Muscle of back (tissue), 11 donors: ENCODE data around the gene ADPRH. TPM values are rescaled to one million over a fixed set of nuclear protein-coding genes. Genes with fewer than 3 reads are reported as not detected.
A peak's percentile ranks its signal among the peaks of the same experiment; 100 is the strongest.

ENCODE experiments used
- DNase-seq, 3 donors: peaks; one replicate each; pipeline versions ENCODE4 v3.0.0 to v3.0.0-alpha.2; 2013
- polyA plus RNA-seq, 10 donors: library from polyadenylated mRNA; unstranded; fragments of 120-200 nt; gene quantifications; one replicate each; pipeline ENCODE4 v1.2.1, GENCODE V29; 2013; ENCODE audit not compliant: insufficient read length in 10 of 10

ADPRH gene
- polyA plus RNA-seq, 10 donors, result 5.6 to 10.0 (median 8.2) TPM

- peak in 2 of 3 donors; percentile 11 to 27 for DNase-seq
Observed at GRCh38 chr3:119595639-119596334, 16.5 kb downstream of the ADPRH start.

GRCh38 chr3:119596398-119596797 lies 17.1 kb downstream of the ADPRH start:
- no peak for DNase-seq

- no peak for DNase-seq
Observed at GRCh38 chr3:119597548-119598288, 18.4 kb downstream of the ADPRH start, which contains the start of gene PLA1A. PLA1A (plus strand) TSS chr3:119597885; CDS start chr3:119597914, 29 bp downstream.

- no peak for DNase-seq
Observed at GRCh38 chr3:119598410-119599098, 19.3 kb downstream of the ADPRH start.

- no peak for DNase-seq
Observed at GRCh38 chr3:119599558-119600174, 20.4 kb downstream of the ADPRH start.

GRCh38 chr3:119600732-119601131 lies 21.4 kb downstream of the ADPRH start:
- no peak for DNase-seq

- no peak for DNase-seq
Observed at GRCh38 chr3:119601154-119601553, 21.9 kb downstream of the ADPRH start.

- no peak for DNase-seq
Observed at GRCh38 chr3:119602676-119603075, 23.4 kb downstream of the ADPRH start.

GRCh38 chr3:119604878-119605277 lies 25.6 kb downstream of the ADPRH start:
- peak in 1 of 3 donors; percentile 21 for DNase-seq

GRCh38 chr3:119608405-119609000 lies 29.2 kb downstream of the ADPRH start:
- DNase-seq, result peak in 1 of 3 donors; percentile 29

GRCh38 chr3:119609301-119609700 lies 30.0 kb downstream of the ADPRH start:
- DNase-seq, result no peak

GRCh38 chr3:119611664-119612063 lies 32.4 kb downstream of the ADPRH start:
- DNase-seq, result no peak

GRCh38 chr3:119613201-119613600 lies 33.9 kb downstream of the ADPRH start:
- DNase-seq, result no peak

- no peak for DNase-seq
Observed at GRCh38 chr3:119613872-119614271, 34.6 kb downstream of the ADPRH start.

GRCh38 chr3:119616056-119616455 lies 36.8 kb downstream of the ADPRH start:
- no peak for DNase-seq

- DNase-seq, result no peak
Observed at GRCh38 chr3:119619094-119619493, 39.8 kb downstream of the ADPRH start.

- no peak for DNase-seq
Observed at GRCh38 chr3:119620899-119621298, 41.6 kb downstream of the ADPRH start.

GRCh38 chr3:119624002-119624720 lies 44.9 kb downstream of the ADPRH start:
- no peak for DNase-seq

GRCh38 chr3:119625451-119626153 lies 46.3 kb downstream of the ADPRH start:
- no peak for DNase-seq

- DNase-seq, result no peak
Observed at GRCh38 chr3:119626196-119626595, 46.9 kb downstream of the ADPRH start.
